IMR-90 (cell line): ENCODE measurements around the gene SLC7A9.

Experiments used
- MAFK ChIP-seq: IDR thresholded peaks from 2 replicates; pipeline ENCODE4 v1.6.1; 2012; ENCODE audit warnings: low read depth, low read length, improper control_type of control experiment
- POLR2A ChIP-seq: IDR thresholded peaks from 2 replicates; pipeline ENCODE4 v1.6.1; 2012; ENCODE audit warnings: mild to moderate bottlenecking, low read depth, low read length
- RAD21 ChIP-seq: IDR thresholded peaks from 2 replicates; pipeline ENCODE4 v1.6.1; 2012; ENCODE audit warnings: low read length, improper control_type of control experiment

GRCh38 chr19:32819419-32820400, 49.9 kb downstream of the SLC7A9 start:
- no peak for TF ChIP-seq POLR2A
- no peak for TF ChIP-seq RAD21
- TF ChIP-seq MAFK = no peak
